A673 (cell line): ENCODE data around the gene GPR62.
"Not testable (repeated sequence)": the region's sequence is repeated elsewhere in the genome, so short reads cannot be mapped to it uniquely, and the experiment has no call there.

Source experiments
- CTCF ChIP-seq: fragments of 300-800, 200-600 bp; sonication (generic); conservative IDR thresholded peaks from 2 replicates; pipeline ENCODE4 v1.5.1; 2017; ENCODE audit warnings: low read depth, mild to moderate bottlenecking, antibody characterized with exemption, low read length, moderate library complexity, mixed read lengths
- EZH2 ChIP-seq: fragments of 200-600 bp; sonication (generic); IDR thresholded peaks from 2 replicates; pipeline ENCODE4 v1.6.1; 2017; ENCODE audit warnings: borderline replicate concordance, low read depth, mild to moderate bottlenecking, mixed read lengths, antibody characterized with exemption, low read length; ENCODE audit not compliant: poor library complexity, severe bottlenecking

- not testable (repeated sequence) for TF ChIP-seq CTCF, EZH2
These were observed 35.4 kb downstream of the GPR62 start for GRCh38 chr3:51990501-51990971.
